B cell (primary cell): ENCODE results near the gene HBS1L. TPM values are rescaled to one million over a fixed set of nuclear protein-coding genes. Genes with fewer than 3 reads are reported as not detected.
A peak's percentile ranks its signal among the peaks of the same experiment; 100 is the strongest.

Experiments used
- ATAC-seq: fragments of 200-7000 bp; cut with Tn5 transposase; one replicate; pipeline ENCODE4 v1.10.0; 2021; ENCODE audit warnings: low read depth, mild to moderate bottlenecking, moderate number of reproducible peaks, moderate library complexity
- CTCF ChIA-PET: fragments of 350-600 bp; sonication (Branson Sonifier 250); formaldehyde crosslinking; loops from one replicate; lab custom pipeline; 2021; ENCODE audit warnings: antibody characterized with exemption, inconsistent platforms; lab: Charles Lee
- POLR2A ChIA-PET: fragments of 350-600 bp; sonication (Branson Sonifier 250); formaldehyde crosslinking; loops from one replicate; lab custom pipeline; 2021; ENCODE audit warnings: antibody characterized with exemption; lab: Charles Lee
- DNase-seq: peaks from one replicate; pipeline ENCODE4 v3.0.0; 2013
- H2AFZ ChIP-seq: 2 replicates; pipeline ENCODE4 v1.6.1; 2012; ENCODE audit warnings: mild to moderate bottlenecking, low read depth, low read length; ENCODE audit not compliant: insufficient read depth, poor library complexity, severe bottlenecking
- H3K27ac ChIP-seq, 2 donors: 1 replicate in 1 of 2; 2 replicates in 1 of 2; pipeline ENCODE4 v1.5.1; 2012 to 2013; ENCODE audit warnings: low read length in 2 of 2, mild to moderate bottlenecking in 2 of 2, moderate library complexity in 1 of 2
- H3K27me3 ChIP-seq, 4 experiments: fragments of 200-600 bp in 1 of 4; sonication (generic) in 1 of 4; replicated peaks in 1 of 4; 1 replicate in 2 of 4; 2 replicates in 2 of 4; pipeline versions ENCODE4 v1.6.1 to v1.7.0; 2013 to 2016; ENCODE audit warnings: low read length in 3 of 4, mild to moderate bottlenecking in 2 of 4, mixed read lengths in 1 of 4, moderate library complexity in 1 of 4; ENCODE audit not compliant: insufficient read depth in 4 of 4, control insufficient read depth in 3 of 4; ENCODE audit errors: control extremely low read depth in 1 of 4
- H3K36me3 ChIP-seq, 2 experiments: replicated peaks in 1 of 2; 1 replicate in 1 of 2; 2 replicates in 1 of 2; pipeline versions ENCODE4 v1.6.1 to v1.7.1; 2013; ENCODE audit warnings: low read length in 1 of 2; ENCODE audit not compliant: insufficient read depth in 2 of 2, control insufficient read depth in 1 of 2; ENCODE audit errors: control extremely low read depth in 1 of 2, extremely low read depth in 1 of 2
- H3K4me1 ChIP-seq, 2 donors: fragments of 200-600 bp in 1 of 2; sonication (generic) in 1 of 2; 1 replicate in 1 of 2; 2 replicates in 1 of 2; pipeline versions ENCODE4 v1.5.1 to v1.6.1; 2013 to 2017; ENCODE audit warnings: low read length in 2 of 2; ENCODE audit not compliant: control insufficient read depth in 2 of 2, insufficient read depth in 2 of 2
- H3K4me2 ChIP-seq: replicated peaks from 2 replicates; pipeline ENCODE3; 2012; ENCODE audit warnings: mild to moderate bottlenecking, low read depth, low read length; ENCODE audit not compliant: poor library complexity, severe bottlenecking
- H3K4me3 ChIP-seq, 5 experiments: fragments of 200-600 bp in 1 of 5; sonication (generic) in 1 of 5; 1 replicate in 3 of 5; 2 replicates in 2 of 5; pipeline versions ENCODE4 v1.5.1 to v1.7.0; 2011 to 2016; ENCODE audit warnings: low read length in 4 of 5, mild to moderate bottlenecking in 4 of 5, low read depth in 2 of 5, control low read depth in 1 of 5, moderate library complexity in 1 of 5; ENCODE audit not compliant: insufficient read depth in 1 of 5; ENCODE audit errors: control extremely low read depth in 1 of 5, extremely low read depth in 1 of 5
- H3K79me2 ChIP-seq: fragments of 200-600 bp; sonication (generic); one replicate; pipeline ENCODE4 v1.6.0; 2016; ENCODE audit warnings: low read length; ENCODE audit not compliant: control insufficient read depth, insufficient read depth
- H3K9ac ChIP-seq: fragments of 200-600 bp; sonication (generic); 2 replicates; pipeline ENCODE4 v1.6.1; 2017; ENCODE audit warnings: mild to moderate bottlenecking, low read length, moderate library complexity
- H3K9me3 ChIP-seq, 3 donors: one replicate each; pipeline versions ENCODE4 v1.6.1 to v1.7.1; 2013; ENCODE audit warnings: low read length in 2 of 3; ENCODE audit not compliant: control insufficient read depth in 2 of 3, insufficient read depth in 1 of 3; ENCODE audit errors: control extremely low read depth in 1 of 3
- H4K20me1 ChIP-seq: 2 replicates; pipeline ENCODE4 v1.6.0; 2012; ENCODE audit warnings: mild to moderate bottlenecking, low read length; ENCODE audit not compliant: insufficient read depth, control insufficient read depth, poor library complexity, severe bottlenecking
- H3K27ac Mint-ChIP-seq: one replicate; pipeline ENCODE4 v1.8.0; 2021; ENCODE audit warnings: mixed read lengths
- H3K27me3 Mint-ChIP-seq: one replicate; pipeline ENCODE4 v1.8.0; 2021; ENCODE audit warnings: mixed read lengths
- H3K4me1 Mint-ChIP-seq: one replicate; pipeline ENCODE4 v1.8.0; 2021; ENCODE audit warnings: mixed read lengths
- H3K4me3 Mint-ChIP-seq: one replicate; pipeline ENCODE4 v1.8.0; 2021; ENCODE audit warnings: mixed read lengths
- H3K9me3 Mint-ChIP-seq: one replicate; pipeline ENCODE4 v1.8.0; 2022; ENCODE audit warnings: mixed read lengths; ENCODE audit not compliant: insufficient read depth
- EZH2 ChIP-seq: IDR thresholded peaks from 2 replicates; pipeline ENCODE4 v1.6.1; 2012; ENCODE audit warnings: borderline replicate concordance, low read depth, mild to moderate bottlenecking, moderate library complexity, low read length; ENCODE audit not compliant: insufficient read depth, poor library complexity, severe bottlenecking
- WGBS: methylation state at CpG from one replicate; pipeline ENCODE4 v1.1.5; 2013; ENCODE audit warnings: missing lambda C conversion rate; ENCODE audit not compliant: insufficient coverage; 5-methylcytosine and 5-hydroxymethylcytosine counted together
- intact Hi-C: fragments of 100-400 bp; cut with micrococcal nuclease; formaldehyde crosslinking; loops from one replicate; pipeline ENCODE4 v1.10.0; 2022
- polyA plus RNA-seq: library from polyadenylated mRNA; depleted of rRNA; stranded (reverse); fragments of >200 nt; gene quantifications from 2 replicates; pipeline ENCODE4 v1.2.3, GENCODE V29; 2012
- total RNA-seq, 2 donors: library from RNA; stranded (reverse); fragments of 120-200 nt in 1 of 2; gene quantifications; 1 replicate in 1 of 2; 2 replicates in 1 of 2; pipeline versions ENCODE4 v1.2.3 to v1.2.4, GENCODE V29; 2013 to 2022
- TF ChIP-seq, protein P1 (sequence below): fragments of 200-600 bp; IDR thresholded peaks from one replicate; pipeline ENCODE4 v1.8.0; 2022; ENCODE audit warnings: antibody characterized with exemption, mild to moderate bottlenecking

Gene HBS1L
- total and polyA plus RNA-seq, 2 donors (not counting 1 experiment from before 2014, with no cell fraction given) = 10.3 to 58.2 TPM

DNA sequence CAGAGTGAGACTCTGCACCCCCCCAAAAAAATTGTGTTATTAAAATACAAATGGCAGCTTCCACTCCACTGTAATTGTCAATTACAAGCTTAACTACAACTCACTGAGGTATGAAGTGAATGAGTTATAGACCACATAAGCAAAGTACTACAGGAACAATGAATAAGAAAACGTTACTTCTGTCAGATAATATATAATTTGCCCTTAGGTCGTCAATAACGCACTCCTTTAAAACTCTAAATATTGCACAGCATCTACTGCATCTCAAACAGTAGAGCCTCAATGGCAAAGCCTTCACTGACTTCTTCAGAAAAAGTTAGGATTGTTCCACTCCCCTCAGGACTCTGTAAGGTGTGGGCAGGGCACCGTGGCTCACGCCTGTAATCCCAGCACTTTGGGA, 2.0 kb upstream of the HBS1L start:
- Mint-ChIP-seq H3K27me3 (no peaks in the 10 kb centered on the region), H3K9me3 (no peaks in the 10 kb centered on the region), H3K4me3 (peak overlapping the region; percentile 23), H3K27ac (no peak overlapping the region), H3K4me1 (peaks cover 32% of the 10 kb centered on the region)
- Histone ChIP-seq H3K9me3 (no peaks in the 10 kb centered on the region), H3K4me3 (no peak overlapping the region), H3K36me3 (no peaks in the 10 kb centered on the region), H2AFZ (no peak overlapping the region), H4K20me1 (peaks cover 3% of the 10 kb centered on the region), H3K4me2 (no peak overlapping the region), H3K27ac (no peak overlapping the region), H3K79me2 (peaks cover 42% of the 10 kb centered on the region), H3K9ac (no peak overlapping the region), H3K27me3 (no peaks in the 10 kb centered on the region), H3K4me1 (peaks cover 16 to 19% of the 10 kb centered on the region in 2 donors)
- ChIA-PET CTCF (no interaction called here), POLR2A (no interaction called here)
- 100% methylated on average over 2 of the region's 5 CpGs for WGBS
- intact Hi-C loops = loop anchor here (10.0 kb wide), 1 partner anchor 1228 kb away; the partner anchor contains the start of gene BCLAF1
- no peak for ATAC-seq
- DNase-seq = no peak
- TF ChIP-seq, protein P1, sequence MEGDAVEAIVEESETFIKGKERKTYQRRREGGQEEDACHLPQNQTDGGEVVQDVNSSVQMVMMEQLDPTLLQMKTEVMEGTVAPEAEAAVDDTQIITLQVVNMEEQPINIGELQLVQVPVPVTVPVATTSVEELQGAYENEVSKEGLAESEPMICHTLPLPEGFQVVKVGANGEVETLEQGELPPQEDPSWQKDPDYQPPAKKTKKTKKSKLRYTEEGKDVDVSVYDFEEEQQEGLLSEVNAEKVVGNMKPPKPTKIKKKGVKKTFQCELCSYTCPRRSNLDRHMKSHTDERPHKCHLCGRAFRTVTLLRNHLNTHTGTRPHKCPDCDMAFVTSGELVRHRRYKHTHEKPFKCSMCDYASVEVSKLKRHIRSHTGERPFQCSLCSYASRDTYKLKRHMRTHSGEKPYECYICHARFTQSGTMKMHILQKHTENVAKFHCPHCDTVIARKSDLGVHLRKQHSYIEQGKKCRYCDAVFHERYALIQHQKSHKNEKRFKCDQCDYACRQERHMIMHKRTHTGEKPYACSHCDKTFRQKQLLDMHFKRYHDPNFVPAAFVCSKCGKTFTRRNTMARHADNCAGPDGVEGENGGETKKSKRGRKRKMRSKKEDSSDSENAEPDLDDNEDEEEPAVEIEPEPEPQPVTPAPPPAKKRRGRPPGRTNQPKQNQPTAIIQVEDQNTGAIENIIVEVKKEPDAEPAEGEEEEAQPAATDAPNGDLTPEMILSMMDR = no peak
- TF ChIP-seq EZH2 = no peak

DNA sequence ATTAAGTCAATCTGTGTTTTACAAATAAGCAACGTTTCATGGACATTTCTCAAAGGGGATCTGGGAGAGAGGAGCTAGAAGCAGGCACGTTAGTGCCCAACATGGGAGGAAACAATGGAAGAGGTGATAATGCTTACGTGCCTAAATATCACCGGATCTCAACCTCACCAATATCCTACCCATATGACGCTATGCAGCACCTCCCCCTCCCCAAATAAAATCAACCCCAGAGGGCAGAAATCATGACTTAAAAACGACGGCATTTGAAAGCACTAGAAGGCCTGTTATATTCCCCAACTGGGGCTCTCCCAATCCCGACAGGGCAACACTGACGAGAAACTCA, 425 bp downstream of the HBS1L start:
- Mint-ChIP-seq H3K4me3 (peak overlapping the region; percentile 95), H3K27me3 (no peaks in the 10 kb centered on the region), H3K4me1 (peaks cover 34% of the 10 kb centered on the region), H3K9me3 (no peaks in the 10 kb centered on the region), H3K27ac (peak overlapping the region; percentile 95)
- H3K27ac ChIP-seq = peak overlapping the region; percentile 80 to 95
- peak overlapping the region; percentile 72 for H3K4me2 ChIP-seq
- peaks cover 16 to 19% of the 10 kb centered on the region in 2 donors for H3K4me1 ChIP-seq
- no peaks in the 10 kb centered on the region for H3K9me3 ChIP-seq
- peak overlapping the region; percentile 98 for H3K9ac ChIP-seq
- TF ChIP-seq, protein P1 = no peak
- no peak for TF ChIP-seq EZH2
- intact Hi-C loops = loop anchor here (1.0 to 10.0 kb wide), 6 partner anchors 129 to 1231 kb away; partner anchors contain the start of genes AHI1, BCLAF1, MTFR2 and TBPL1
- H3K4me3 ChIP-seq = peak overlapping the region; percentile 68 to 98 (median 91)
- H2AFZ ChIP-seq = peak overlapping the region; percentile 94
- no peak for DNase-seq
- H4K20me1 ChIP-seq = peaks cover 8% of the 10 kb centered on the region
- WGBS = 0% methylated on average over 7 of the region's 9 CpGs
- peaks cover 0 to 8% of the 10 kb centered on the region in 2 experiments for H3K36me3 ChIP-seq
- POLR2A ChIA-PET = interaction anchor here (0.9 to 1.4 kb wide), 2 partner anchors 127 to 129 kb away, joined by 3 to 4 read pairs; partner anchors contain the start of gene MYB
- ATAC-seq = no peak
- H3K27me3 ChIP-seq = no peaks in the 10 kb centered on the region
- peaks cover 62% of the 10 kb centered on the region for H3K79me2 ChIP-seq
- CTCF ChIA-PET = interaction anchor here (1.0 to 1.8 kb wide), 4 partner anchors 91 to 413 kb away, joined by 3 to 10 read pairs (median 4); no protein-coding TSS in a partner anchor
